Adipose tissue (tissue), 3 donors: ENCODE results near the gene LACTBL1. TPM values are rescaled to one million over a fixed set of nuclear protein-coding genes. Genes with fewer than 3 reads are reported as not detected.
"Not testable (repeated sequence)": the region's sequence is repeated elsewhere in the genome, so short reads cannot be mapped to it uniquely, and the experiment has no call there.

Experiments used
- H3K27ac ChIP-seq: one replicate; pipeline ENCODE4 v1.5.1; 2013; ENCODE audit warnings: low read depth, low read length
- WGBS, 3 donors: extraction: QIAGEN DNeasy Blood & Tissue Kit; methylation state at CpG; one replicate each; pipeline ENCODE4 v1.1.7; 2013; 5-methylcytosine and 5-hydroxymethylcytosine counted together
- polyA plus RNA-seq, 3 donors: library from polyadenylated mRNA; stranded (reverse); fragments of 200-250 nt; gene quantifications; one replicate each; pipeline ENCODE4 v1.2.3, GENCODE V29; 2013
- donor health status: healthy with polysubstance abuse.
- donor health status: Bipolar disorder and iron deficiency.
- donor health status: healthy.

The LACTBL1 gene, protein sequence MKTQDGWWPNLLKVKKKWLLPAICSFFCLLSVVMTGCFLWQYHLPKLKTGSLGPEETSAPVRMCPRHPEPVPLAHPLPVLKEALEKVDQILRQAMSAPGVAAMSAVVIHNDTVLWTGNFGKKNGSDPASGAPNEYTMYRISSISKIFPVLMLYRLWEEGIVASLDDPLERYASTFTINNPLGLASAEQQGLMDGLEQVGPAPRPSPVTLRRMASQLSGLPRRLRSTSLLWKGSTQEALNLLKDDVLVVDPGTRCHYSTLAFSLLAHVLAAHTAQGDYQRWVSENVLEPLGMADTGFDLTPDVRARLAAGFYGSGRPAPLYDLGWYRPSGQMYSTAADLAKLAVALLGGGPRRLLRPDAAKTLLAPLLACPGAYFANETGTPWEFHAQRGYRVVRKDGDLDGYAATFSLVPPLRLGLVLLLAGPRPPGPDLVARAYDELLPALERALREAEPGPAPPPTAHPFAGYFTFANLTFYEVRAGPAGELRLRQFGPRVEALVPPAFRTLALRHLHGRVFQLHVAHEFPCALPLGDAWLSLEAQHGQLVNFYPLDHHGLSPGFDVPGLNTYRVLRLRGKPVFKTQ
- polyA plus RNA-seq = not detected

DNA sequence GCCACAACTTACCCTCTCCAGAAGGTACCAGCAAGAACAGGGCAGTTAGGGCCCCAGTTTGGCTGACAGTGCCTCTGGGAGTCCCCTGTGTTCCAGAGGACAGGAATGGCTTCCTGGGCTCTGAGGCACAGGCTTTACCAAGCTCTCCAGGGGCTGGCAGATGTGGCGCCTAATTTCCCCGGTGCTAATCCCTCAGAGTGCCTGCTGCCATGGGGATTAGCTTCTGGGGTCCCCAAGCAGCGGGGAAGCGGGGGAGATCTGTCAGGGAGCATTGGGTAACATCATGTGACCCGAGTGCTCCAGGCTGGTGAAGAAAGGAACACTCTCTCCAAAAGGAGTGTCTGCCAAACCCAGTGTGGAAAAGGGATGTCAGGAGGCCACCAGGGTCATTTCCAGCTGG lies at the start of gene LACTBL1:
Gene LACTBL1, minus strand, starts transcription at position 107 of the 400 bp plus-strand sequence. CDS start 550 bp downstream, outside the sequence.
- WGBS, 3 donors = 61 to 77% (median 72%) methylated on average over 5 of the region's 5 CpGs
- H3K27ac ChIP-seq = no peak within 1 kb of the TSS

DNA sequence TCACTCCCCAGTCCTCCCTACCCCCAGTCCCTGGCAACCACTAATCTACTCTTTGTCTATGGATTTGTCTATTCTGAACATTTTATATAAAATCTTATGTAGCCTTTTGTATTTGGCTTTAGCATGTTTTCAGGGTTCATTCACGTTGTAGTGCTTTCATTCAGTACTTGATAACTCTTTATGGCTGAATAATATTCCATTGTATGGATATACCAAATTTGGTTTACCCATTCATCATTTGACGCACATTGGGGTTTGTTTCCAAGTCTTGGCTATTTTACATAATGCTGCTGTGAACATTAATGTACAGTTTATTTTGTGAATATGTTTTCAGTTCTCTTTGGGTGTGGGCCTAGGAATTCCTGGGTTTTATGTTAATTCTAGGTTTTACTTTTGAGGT lies 49.2 kb upstream of the LACTBL1 start:
- WGBS, 3 donors = 88 to 98% (median 94%) methylated on average over 2 of the region's 2 CpGs
- no peak overlapping the region for H3K27ac ChIP-seq

DNA sequence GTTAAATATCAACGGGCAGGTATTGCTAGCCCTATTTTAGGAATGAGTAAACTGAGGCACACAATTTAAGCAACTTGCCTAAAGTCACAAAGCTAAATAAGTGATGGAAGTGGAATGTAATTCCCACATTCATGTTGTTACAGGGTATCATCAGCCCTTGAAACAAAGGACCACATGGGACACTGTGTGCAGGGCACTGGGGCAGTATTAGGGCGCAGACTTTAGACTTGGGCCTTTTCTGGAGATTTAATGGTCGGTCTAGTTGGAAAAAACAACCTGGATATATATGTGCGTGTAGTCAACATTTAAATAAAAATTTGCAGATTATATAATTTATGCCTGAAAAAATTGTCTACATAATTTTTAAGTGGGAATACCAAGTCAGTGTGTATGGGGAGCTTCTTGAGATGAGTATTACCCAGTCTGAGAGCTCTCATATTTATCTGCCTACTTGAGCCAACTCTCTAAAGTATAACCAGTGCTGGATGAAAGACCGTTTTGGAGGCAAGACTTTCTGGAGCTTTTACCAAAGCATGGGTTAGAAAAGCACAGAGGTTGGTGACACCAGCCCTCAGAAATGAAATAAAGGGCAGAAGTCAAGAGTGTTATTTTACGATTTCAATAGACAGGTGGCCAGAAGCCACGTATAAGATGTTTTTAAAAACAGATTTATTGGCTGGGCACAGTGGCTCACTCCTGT lies 48.2 kb upstream of the LACTBL1 start:
- H3K27ac ChIP-seq = no peak overlapping the region
- WGBS, 3 donors = 32 to 45% (median 40%) methylated on average over 7 of the region's 7 CpGs

DNA sequence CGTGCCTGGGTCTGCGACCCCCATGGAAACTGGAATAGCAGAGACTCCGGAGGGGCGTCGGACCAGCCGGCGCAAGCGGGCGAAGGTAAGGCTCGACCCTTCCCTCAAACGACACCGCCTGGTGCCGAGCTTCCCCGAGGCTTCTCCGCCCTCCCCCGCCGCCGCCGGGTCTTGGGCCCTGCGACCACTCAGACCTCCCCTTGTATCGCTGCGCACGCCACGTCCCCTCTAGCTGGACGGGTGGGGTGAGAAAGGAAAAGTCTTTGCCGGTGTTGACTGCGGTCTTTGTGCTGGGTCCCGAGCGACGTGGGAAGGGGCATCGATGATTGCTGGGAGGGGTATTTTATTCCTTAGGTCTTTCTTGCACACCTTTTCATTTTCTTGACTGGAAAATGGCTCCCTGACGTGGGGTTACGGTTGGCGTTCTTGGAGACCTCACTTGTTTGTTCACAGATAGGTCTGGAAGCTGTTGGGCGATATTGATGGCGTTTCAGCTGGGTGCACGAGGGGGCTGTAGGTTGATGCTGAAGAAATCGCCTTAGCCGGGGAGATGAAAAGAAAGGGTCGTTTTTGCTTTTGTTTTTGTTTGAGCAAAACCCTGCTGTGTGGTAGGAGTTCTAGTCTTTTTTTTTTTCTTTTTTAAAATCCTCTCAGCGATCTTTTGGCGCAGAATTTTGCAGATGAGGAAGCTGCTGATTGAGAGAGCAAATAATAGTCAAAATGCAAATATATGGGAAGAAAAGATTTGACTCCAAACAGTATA lies 47.4 kb upstream of the LACTBL1 start:
- WGBS, 3 donors = 0 to 1% (median 0%) methylated on average over 42 of the region's 42 CpGs
- no peak overlapping the region for H3K27ac ChIP-seq

DNA sequence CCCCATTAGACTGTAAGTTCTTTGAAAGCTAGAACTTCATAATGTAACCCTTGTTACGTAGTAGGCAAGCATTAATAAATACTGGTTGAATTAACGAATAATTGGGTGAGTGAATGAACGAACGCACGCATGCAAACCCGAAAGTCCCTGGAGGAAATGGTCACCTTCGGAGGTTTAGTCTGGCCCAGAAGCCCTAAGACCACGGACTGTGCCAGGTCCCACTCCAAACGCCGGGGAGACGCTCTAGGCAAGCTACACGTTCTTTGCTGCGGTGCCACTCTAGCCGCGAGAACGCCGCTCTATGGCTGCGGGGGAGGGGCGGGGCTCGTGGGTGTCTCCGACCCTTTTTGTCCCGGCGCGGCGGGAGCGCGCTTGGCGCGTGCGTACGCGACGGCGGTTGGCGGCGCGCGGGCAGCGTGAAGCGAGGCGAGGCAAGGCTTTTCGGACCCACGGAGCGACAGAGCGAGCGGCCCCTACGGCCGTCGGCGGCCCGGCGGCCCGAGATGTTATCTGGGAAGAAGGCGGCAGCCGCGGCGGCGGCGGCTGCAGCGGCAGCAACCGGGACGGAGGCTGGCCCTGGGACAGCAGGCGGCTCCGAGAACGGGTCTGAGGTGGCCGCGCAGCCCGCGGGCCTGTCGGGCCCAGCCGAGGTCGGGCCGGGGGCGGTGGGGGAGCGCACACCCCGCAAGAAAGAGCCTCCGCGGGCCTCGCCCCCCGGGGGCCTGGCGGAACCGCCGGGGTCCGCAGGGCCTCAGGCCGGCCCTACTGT lies 46.6 kb upstream of the LACTBL1 start, which contains the start of gene KDM1A:
Gene KDM1A, plus strand, starts transcription at position 375 of the 769 bp plus-strand sequence. Its CDS starts 129 bp downstream, at position 504.
- WGBS, 3 donors = 0 to 1% (median 0%) methylated on average over 64 to 85 of the region's 85 CpGs
- no peak within 1 kb of the TSS for H3K27ac ChIP-seq

DNA sequence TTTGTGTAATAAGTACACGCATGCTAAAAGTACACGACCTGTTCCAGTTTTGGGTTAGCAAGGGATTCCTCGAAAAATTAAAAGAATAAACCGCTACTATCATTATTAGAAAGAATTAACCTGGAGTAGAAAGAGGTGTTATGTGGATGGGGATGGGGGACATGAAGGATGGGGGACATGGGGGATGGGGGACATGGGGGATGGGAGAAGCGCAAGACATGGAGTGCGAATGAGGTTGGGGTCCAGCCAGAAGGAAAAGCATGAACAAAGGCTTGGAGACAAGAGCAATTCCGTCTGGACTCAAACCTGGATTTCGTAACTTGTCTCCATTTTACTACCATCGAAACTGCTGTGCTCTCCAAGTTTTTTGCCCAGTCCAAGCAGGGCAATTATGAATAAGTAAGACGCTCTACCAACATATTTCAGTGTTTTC lies 46.0 kb upstream of the LACTBL1 start:
- no peak overlapping the region for H3K27ac ChIP-seq
- WGBS, 3 donors = 24 to 39% (median 38%) methylated on average over 10 of the region's 10 CpGs

DNA sequence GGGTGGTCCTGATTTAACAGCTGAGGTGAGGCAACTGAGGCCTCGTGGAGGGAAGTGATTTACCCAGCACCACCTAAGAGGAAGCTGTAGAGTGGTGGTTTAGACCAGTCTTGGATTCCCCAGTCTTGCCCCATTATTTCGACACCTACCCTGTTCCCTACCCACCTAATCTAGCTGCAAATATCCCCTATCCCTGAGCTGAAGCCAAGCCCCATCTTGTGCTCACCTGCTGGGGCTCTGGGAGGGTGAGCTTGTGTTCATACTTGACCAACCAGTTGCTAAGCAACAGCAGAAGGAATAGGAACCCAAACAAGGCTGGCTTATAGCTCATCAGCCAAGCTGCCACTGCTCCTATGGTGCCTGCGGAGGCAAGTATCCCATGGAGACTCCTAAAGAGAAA lies 41.0 kb upstream of the LACTBL1 start:
- 59 to 83% (median 74%) methylated on average over 3 of the region's 3 CpGs for WGBS, 3 donors
- no peak overlapping the region for H3K27ac ChIP-seq

DNA sequence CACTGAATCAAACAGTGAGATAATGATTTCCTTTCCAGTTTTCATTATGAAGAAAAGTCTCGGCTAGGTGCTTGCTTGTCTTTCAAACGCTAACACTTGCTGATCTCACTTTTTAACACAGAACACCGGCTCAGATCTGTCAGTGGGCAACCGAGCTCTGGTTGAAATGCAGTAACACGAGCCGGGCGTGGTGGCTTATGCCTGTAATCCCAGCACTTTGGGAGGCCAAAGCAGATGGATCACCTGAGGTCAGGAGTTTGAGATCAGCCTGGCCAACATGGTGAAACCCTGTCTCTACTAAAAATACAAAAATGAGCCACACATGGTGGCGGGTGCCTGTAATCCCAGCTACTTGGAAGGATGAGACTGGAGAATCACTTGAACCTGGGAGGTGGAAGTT lies 37.4 kb upstream of the LACTBL1 start:
- not testable (repeated sequence) for H3K27ac ChIP-seq
- 84 to 89% (median 88%) methylated on average over 8 of the region's 8 CpGs for WGBS, 3 donors

DNA sequence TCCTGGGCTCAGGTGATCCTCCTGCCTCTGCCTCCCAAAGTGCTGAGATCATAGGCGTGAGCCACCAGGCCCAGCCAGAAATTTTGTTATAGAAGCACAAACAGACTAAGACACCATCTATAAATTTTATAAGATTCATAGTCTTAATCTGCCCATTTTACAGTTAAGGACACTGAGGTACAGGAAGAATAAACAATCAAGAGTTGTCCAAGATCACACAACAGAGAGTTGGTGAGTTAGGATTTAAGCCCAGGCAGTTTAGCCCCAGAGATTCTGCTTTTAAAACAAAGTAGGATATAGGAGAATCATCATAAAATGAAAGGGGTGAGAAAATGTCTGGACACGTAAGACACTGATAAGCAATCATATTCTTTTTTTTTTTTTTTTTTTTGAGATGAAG lies 36.2 kb upstream of the LACTBL1 start:
- no peak overlapping the region for H3K27ac ChIP-seq
- 88 to 92% (median 90%) methylated on average over 2 of the region's 2 CpGs for WGBS, 3 donors

DNA sequence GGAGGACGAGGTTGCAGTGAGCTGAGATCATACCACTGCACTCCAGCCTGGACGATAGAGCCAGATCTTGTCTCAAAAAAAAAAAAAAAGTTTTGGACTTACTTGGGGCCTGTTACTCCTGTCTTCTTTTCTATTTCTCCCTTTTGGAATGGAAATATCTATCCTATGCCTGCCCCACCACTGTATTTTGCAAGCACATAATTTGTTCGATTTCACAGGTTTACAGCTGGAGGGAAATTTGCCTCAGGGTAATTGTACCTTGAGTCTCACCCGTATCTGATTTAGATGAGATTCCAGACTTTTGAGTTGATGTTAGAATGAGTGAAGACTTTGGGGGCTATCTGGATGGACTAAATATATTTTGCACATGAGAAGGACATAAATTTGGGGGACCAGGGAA lies 34.4 kb upstream of the LACTBL1 start:
- H3K27ac ChIP-seq = no peak overlapping the region
- WGBS, 3 donors = 77 to 89% (median 80%) methylated on average over 4 of the region's 4 CpGs

DNA sequence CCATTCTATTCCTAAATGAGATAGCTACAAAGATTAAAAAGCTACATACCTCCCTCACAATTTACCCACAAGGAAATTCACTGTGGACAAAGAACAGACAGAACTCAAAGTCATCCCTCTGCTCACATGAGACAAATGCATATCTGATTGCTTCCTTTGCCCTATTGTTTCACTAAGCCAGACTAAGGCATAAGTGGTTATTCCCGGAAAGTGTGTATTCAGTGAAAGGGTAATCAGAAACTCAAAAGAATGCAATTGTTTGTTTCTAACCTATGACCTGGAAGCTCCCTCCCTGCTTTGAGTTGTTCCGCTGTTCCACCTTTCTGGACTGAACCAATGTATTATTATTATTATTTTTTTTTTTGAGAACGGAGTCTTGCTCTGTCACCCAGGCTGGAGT lies 32.1 kb upstream of the LACTBL1 start:
- H3K27ac ChIP-seq = not testable (repeated sequence)
- WGBS, 3 donors = 67 to 72% (median 71%) methylated on average over 3 of the region's 3 CpGs

DNA sequence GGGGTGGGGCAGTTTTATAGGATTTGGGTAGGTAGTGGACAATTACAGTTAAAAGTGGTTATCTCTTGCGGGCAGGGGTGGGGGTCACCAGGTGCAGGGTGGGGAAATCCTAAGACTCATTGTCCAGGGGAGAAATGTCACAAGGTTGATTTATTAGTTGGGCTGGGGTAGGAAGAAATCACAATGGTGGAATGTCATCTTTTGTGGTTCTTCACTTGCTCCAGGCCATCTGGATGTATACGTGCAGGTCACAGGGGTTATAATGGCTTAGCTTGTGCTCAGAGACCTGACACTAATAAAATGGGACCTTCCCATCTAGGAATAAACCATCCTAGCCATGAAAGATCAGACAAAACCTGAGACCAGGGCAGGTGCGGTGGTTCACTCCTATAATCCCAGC lies 31.4 kb upstream of the LACTBL1 start:
- no peak overlapping the region for H3K27ac ChIP-seq
- WGBS, 3 donors = 75 to 88% (median 83%) methylated on average over 3 of the region's 3 CpGs

DNA sequence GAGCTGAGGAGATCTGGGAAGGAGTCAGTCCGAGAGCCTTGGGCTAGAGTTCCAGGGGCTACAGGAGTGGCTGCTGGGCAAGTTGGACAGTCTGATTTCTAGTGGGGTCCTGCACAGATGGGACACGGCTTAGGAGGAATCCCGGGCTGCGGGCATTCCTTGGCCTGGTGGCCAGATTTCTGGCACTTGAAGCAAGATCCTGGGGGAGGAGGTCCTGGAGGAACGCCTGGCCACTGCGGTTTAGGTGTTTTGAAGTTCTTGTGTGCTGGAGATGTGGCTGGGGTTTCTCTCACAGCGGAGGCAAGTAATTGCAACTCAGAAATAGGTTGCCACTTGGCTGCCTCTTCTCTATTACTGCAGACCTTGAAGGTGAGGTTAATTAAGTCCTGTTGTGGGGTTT lies 29.6 kb upstream of the LACTBL1 start:
- 90 to 94% (median 92%) methylated on average over 7 of the region's 7 CpGs for WGBS, 3 donors
- H3K27ac ChIP-seq = not testable (repeated sequence)

DNA sequence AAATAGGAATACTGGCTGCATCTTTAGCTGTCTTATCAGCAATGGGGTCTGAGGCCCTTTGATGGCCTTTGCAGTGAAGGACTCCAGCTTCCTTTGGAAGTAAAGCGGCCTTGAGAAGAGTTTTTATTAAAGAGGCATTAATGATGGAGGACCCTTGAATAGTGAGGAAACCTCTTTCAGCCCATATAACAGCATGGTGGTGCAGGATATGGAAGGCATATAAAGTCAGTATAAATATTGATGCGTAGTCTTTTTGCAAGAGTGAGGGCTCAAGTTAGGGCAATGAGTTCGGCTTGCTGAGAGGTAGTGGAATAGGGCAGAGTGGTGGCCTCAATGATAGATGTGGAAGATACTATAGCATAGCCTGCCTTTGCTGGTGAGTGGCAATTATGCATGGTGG lies 27.5 kb upstream of the LACTBL1 start:
- H3K27ac ChIP-seq = not testable (repeated sequence)
- 83 to 94% (median 93%) methylated on average over 3 of the region's 3 CpGs for WGBS, 3 donors

DNA sequence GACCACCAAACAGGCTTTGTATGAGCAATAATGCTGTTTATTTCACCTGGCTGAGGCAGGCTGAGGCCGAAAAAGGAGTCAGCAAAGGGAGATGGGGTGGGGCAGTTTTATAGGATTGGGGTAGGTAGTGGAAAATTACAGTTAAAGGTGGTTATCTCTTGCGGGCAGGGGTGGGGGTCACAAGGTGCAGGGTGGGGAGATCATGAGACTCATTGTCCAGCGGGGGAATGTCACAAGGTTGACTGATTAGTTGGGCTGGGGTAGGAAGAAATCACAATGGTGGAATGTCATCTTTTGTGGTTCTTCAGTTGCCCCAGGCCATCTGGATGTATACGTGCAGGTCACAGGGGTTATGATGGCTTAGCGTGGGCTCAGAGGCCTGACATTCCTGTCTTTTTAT lies 24.9 kb upstream of the LACTBL1 start:
- not testable (repeated sequence) for H3K27ac ChIP-seq
- WGBS, 3 donors = 85 to 88% (median 85%) methylated on average over 5 of the region's 5 CpGs

DNA sequence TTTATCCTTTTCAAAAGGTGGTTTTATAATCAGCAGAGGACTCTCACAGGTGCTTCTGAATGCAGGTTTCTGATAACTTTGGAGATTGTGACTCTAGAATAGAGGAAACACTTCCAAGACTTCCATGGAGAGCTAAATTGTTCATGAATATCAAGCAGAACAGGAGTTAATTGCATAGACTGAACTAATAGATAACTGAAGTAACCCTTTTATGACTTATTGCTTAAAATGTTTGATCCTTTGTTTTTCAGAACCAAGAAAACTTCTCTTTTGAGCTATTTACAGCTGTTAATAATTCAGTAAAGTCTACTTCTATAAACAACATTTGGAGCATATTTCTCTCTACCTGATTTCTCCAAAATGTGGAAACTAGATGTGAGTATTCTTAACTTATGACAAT lies 23.1 kb upstream of the LACTBL1 start:
- no peak overlapping the region for H3K27ac ChIP-seq

DNA sequence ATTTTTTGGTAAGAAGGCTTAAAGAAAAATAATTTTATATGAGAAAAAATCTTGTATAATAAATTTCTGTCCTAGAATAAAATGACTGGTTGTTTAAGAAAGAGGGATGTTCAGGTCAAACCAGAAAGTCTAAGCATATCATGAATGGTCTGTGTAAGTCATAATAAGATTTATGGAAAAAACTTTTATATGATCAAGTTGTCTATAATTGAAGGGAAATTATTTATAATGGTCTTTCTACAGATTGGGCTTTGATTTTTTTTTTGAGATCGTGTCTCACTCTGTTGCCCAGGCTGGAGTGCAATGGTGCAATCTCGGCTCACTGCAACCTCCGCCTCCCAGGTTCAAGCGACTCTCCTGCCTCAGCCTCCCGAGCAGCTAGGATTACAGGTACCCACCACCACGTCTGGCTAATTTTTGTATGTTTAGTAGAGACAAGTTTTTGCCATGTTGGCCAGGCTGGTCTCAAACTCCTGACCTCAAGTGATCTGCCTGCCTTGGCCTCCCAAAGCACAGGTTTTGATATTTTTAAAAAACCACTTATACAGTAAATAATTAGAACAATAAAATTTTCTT lies 20.6 kb upstream of the LACTBL1 start:
- WGBS, 3 donors = 82 to 87% (median 86%) methylated on average over 6 of the region's 6 CpGs
- H3K27ac ChIP-seq = not testable (repeated sequence)

DNA sequence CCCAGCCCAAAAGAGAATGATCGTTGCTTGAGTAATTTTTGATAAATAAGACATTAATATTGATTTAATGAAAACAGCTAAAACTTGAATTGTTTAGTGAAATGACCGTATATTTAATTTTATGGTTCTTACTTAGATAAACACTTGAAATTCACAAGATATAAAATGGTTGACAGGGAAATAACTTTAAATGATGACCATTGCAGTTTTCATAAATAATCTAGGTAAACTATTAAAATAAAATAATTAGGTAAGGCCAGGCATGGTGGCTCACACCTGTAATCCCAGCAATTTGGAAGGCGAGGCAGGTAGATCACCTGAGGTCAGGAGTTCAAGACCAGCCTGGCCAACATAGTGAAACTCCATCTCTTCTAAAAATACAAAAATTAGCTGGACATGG lies 19.7 kb upstream of the LACTBL1 start:
- 78 to 93% (median 80%) methylated on average over 3 of the region's 3 CpGs for WGBS, 3 donors
- H3K27ac ChIP-seq = not testable (repeated sequence)
